Activated naive CD8-positive, alpha-beta T cell treated with anti-CD3 and anti-CD28 coated beads, Interleukin-2, amount 10 ng/mL, durations not matched to agents 7 days and 5 days (primary cell): ENCODE results near the gene CCDC183. TPM values are rescaled to one million over a fixed set of nuclear protein-coding genes. Genes with fewer than 3 reads are reported as not detected.
"Not testable (repeated sequence)": the region's sequence is repeated elsewhere in the genome, so short reads cannot be mapped to it uniquely, and the experiment has no call there.

Experiments
- ATAC-seq: fragments of 150-1000 bp; cut with Tn5 transposase; one replicate; pipeline ENCODE4 v1.10.0; 2021; ENCODE audit warnings: low read depth, moderate library complexity
- POLR2A ChIA-PET: fragments of 350-600 bp; sonication (Branson Sonifier 250); formaldehyde crosslinking; loops from one replicate; lab custom pipeline; 2021; ENCODE audit warnings: antibody characterized with exemption; lab: Charles Lee
- DNase-seq: peaks from one replicate; pipeline ENCODE4 v3.0.0; 2021
- H3K27ac Mint-ChIP-seq: one replicate; pipeline ENCODE4 v1.8.0; 2022; ENCODE audit warnings: mild to moderate bottlenecking, mixed read lengths
- H3K27me3 Mint-ChIP-seq: one replicate; pipeline ENCODE4 v1.8.0; 2022; ENCODE audit warnings: mild to moderate bottlenecking, moderate library complexity, mixed read lengths
- H3K36me3 Mint-ChIP-seq: one replicate; pipeline ENCODE4 v1.8.0; 2021; ENCODE audit warnings: mild to moderate bottlenecking, mixed read lengths
- H3K4me1 Mint-ChIP-seq: one replicate; pipeline ENCODE4 v1.8.0; 2021; ENCODE audit warnings: mixed read lengths
- H3K4me3 Mint-ChIP-seq: one replicate; pipeline ENCODE4 v1.8.0; 2022; ENCODE audit warnings: mild to moderate bottlenecking, moderate library complexity, mixed read lengths
- H3K9me3 Mint-ChIP-seq: one replicate; pipeline ENCODE4 v1.8.0; 2021; ENCODE audit warnings: mixed read lengths
- total RNA-seq, 2 experiments: library from RNA; stranded (reverse); gene quantifications; one replicate each; pipeline ENCODE4 v1.2.3, GENCODE V29; 2021

Gene CCDC183
- total RNA-seq, 2 experiments from 2014 or later = 1.7 to 2.2 TPM

- DNase-seq, H3K4me3 Mint-ChIP-seq, POLR2A ChIA-PET, ATAC-seq, H3K27ac Mint-ChIP-seq, H3K36me3 Mint-ChIP-seq, H3K4me1 Mint-ChIP-seq: not testable (repeated sequence)
- Mint-ChIP-seq H3K27me3 (peaks cover 19% of the 10 kb centered on the region), H3K9me3 (peaks cover 13% of the 10 kb centered on the region)
These were observed 40.6 kb upstream of the CCDC183 start for GRCh38 chr9:136755302-136756133.

GRCh38 chr9:136756134-136756438 lies 40.1 kb upstream of the CCDC183 start:
- Mint-ChIP-seq H3K4me3 (no peak overlapping the region), H3K4me1 (no peaks in the 10 kb centered on the region), H3K9me3 (peaks cover 13% of the 10 kb centered on the region), H3K27me3 (peaks cover 17% of the 10 kb centered on the region), H3K36me3 (peaks cover 6% of the 10 kb centered on the region), H3K27ac (no peak overlapping the region)
- DNase-seq = no peak
- POLR2A ChIA-PET = no interaction called here
- ATAC-seq = no peak

GRCh38 chr9:136756836-136757235 lies 39.3 kb upstream of the CCDC183 start:
- H3K27me3 Mint-ChIP-seq = peaks cover 13% of the 10 kb centered on the region
- H3K36me3 Mint-ChIP-seq = peaks cover 6% of the 10 kb centered on the region
- no peak for ATAC-seq
- no peak overlapping the region for H3K27ac Mint-ChIP-seq
- H3K4me3 Mint-ChIP-seq = no peak overlapping the region
- no peaks in the 10 kb centered on the region for H3K4me1 Mint-ChIP-seq
- POLR2A ChIA-PET = no interaction called here
- no peak for DNase-seq
- H3K9me3 Mint-ChIP-seq = peaks cover 9% of the 10 kb centered on the region

GRCh38 chr9:136757328-136757727 lies 38.8 kb upstream of the CCDC183 start:
- POLR2A ChIA-PET = no interaction called here

GRCh38 chr9:136757751-136758140 lies 38.4 kb upstream of the CCDC183 start:
- H3K36me3 Mint-ChIP-seq = peaks cover 3% of the 10 kb centered on the region
- no peaks in the 10 kb centered on the region for H3K4me1 Mint-ChIP-seq
- DNase-seq (no peak), ATAC-seq (no peak)
- H3K9me3 Mint-ChIP-seq = peaks cover 2% of the 10 kb centered on the region
- H3K4me3 Mint-ChIP-seq = no peak overlapping the region
- H3K27me3 Mint-ChIP-seq = peaks cover 5% of the 10 kb centered on the region
- H3K27ac Mint-ChIP-seq = no peak overlapping the region
- POLR2A ChIA-PET = no interaction called here

More at GRCh38 chr9:136757328-136757727, 38.8 kb upstream of the CCDC183 start:
- H3K27ac Mint-ChIP-seq = no peak overlapping the region
- H3K27me3 Mint-ChIP-seq = peaks cover 9% of the 10 kb centered on the region
- ATAC-seq (no peak), DNase-seq (no peak)
- H3K36me3 Mint-ChIP-seq = peaks cover 6% of the 10 kb centered on the region
- no peaks in the 10 kb centered on the region for H3K4me1 Mint-ChIP-seq
- peaks cover 5% of the 10 kb centered on the region for H3K9me3 Mint-ChIP-seq
- no peak overlapping the region for H3K4me3 Mint-ChIP-seq

GRCh38 chr9:136759001-136759400 lies 37.1 kb upstream of the CCDC183 start:
- no peak for ATAC-seq

GRCh38 chr9:136759436-136760325 lies 36.5 kb upstream of the CCDC183 start:
- Mint-ChIP-seq H3K27me3 (peaks cover 2% of the 10 kb centered on the region), H3K4me3 (no peak overlapping the region), H3K9me3 (peaks cover 2% of the 10 kb centered on the region), H3K4me1 (no peaks in the 10 kb centered on the region), H3K36me3 (peaks cover 3% of the 10 kb centered on the region), H3K27ac (no peak overlapping the region)
- POLR2A ChIA-PET = no interaction called here
- peak; percentile 22 for DNase-seq
- no peak for ATAC-seq

More at GRCh38 chr9:136759001-136759400, 37.1 kb upstream of the CCDC183 start:
- Mint-ChIP-seq H3K4me3 (no peak overlapping the region), H3K27ac (no peak overlapping the region), H3K27me3 (peaks cover 2% of the 10 kb centered on the region), H3K36me3 (peaks cover 3% of the 10 kb centered on the region), H3K9me3 (peaks cover 2% of the 10 kb centered on the region), H3K4me1 (no peaks in the 10 kb centered on the region)
- DNase-seq = peak; percentile 27
- POLR2A ChIA-PET = no interaction called here

- peaks cover 2% of the 10 kb centered on the region for H3K27me3 Mint-ChIP-seq
- ATAC-seq (no peak), DNase-seq (peak; percentile 24)
- no peak overlapping the region for H3K27ac Mint-ChIP-seq
- H3K36me3 Mint-ChIP-seq = peaks cover 3% of the 10 kb centered on the region
- POLR2A ChIA-PET = no interaction called here
- H3K4me1 Mint-ChIP-seq = no peaks in the 10 kb centered on the region
- peaks cover 2% of the 10 kb centered on the region for H3K9me3 Mint-ChIP-seq
- H3K4me3 Mint-ChIP-seq = no peak overlapping the region
These were observed 35.7 kb upstream of the CCDC183 start for GRCh38 chr9:136760424-136760823.

- H3K36me3 Mint-ChIP-seq, H3K9me3 Mint-ChIP-seq, H3K4me3 Mint-ChIP-seq, H3K4me1 Mint-ChIP-seq, POLR2A ChIA-PET, H3K27me3 Mint-ChIP-seq, H3K27ac Mint-ChIP-seq: not testable (repeated sequence)
- DNase-seq (peak; percentile 33), ATAC-seq (peak; percentile 41)
These were observed 35.1 kb upstream of the CCDC183 start for GRCh38 chr9:136760834-136761544.

- POLR2A ChIA-PET = no interaction called here
- no peak for ATAC-seq
- no peaks in the 10 kb centered on the region for H3K36me3 Mint-ChIP-seq
These were observed 34.6 kb upstream of the CCDC183 start for GRCh38 chr9:136761545-136761981.

GRCh38 chr9:136762221-136762691 lies 33.9 kb upstream of the CCDC183 start:
- DNase-seq = no peak
- POLR2A ChIA-PET = no interaction called here
- H3K4me3 Mint-ChIP-seq = no peak overlapping the region
- H3K9me3 Mint-ChIP-seq = no peaks in the 10 kb centered on the region
- no peak for ATAC-seq
- H3K36me3 Mint-ChIP-seq = no peaks in the 10 kb centered on the region
- peaks cover 6% of the 10 kb centered on the region for H3K27me3 Mint-ChIP-seq
- no peak overlapping the region for H3K27ac Mint-ChIP-seq
- H3K4me1 Mint-ChIP-seq = peaks cover 4% of the 10 kb centered on the region

More at GRCh38 chr9:136761545-136761981, 34.6 kb upstream of the CCDC183 start:
- no peaks in the 10 kb centered on the region for H3K27me3 Mint-ChIP-seq
- H3K4me3 Mint-ChIP-seq = no peak overlapping the region
- H3K27ac Mint-ChIP-seq = no peak overlapping the region
- H3K4me1 Mint-ChIP-seq = no peaks in the 10 kb centered on the region
- H3K9me3 Mint-ChIP-seq = no peaks in the 10 kb centered on the region
- DNase-seq = no peak

GRCh38 chr9:136762915-136763648 lies 33.1 kb upstream of the CCDC183 start:
- H3K4me1 Mint-ChIP-seq = peaks cover 4% of the 10 kb centered on the region
- ATAC-seq = peak; percentile 9
- POLR2A ChIA-PET = no interaction called here
- no peak overlapping the region for H3K4me3 Mint-ChIP-seq
- H3K36me3 Mint-ChIP-seq = no peaks in the 10 kb centered on the region
- DNase-seq = peak; percentile 37
- H3K9me3 Mint-ChIP-seq = no peaks in the 10 kb centered on the region
- no peak overlapping the region for H3K27ac Mint-ChIP-seq
- peaks cover 8% of the 10 kb centered on the region for H3K27me3 Mint-ChIP-seq
